Left lung (tissue), 10 donors: ENCODE measurements around the gene DLX5. TPM values are rescaled to one million over a fixed set of nuclear protein-coding genes. Genes with fewer than 3 reads are reported as not detected.

ENCODE experiments used
- ATAC-seq: fragments of 200-7000 bp; cut with Tn5 transposase; one replicate; pipeline ENCODE4 v1.9.1; 2020; ENCODE audit warnings: moderate library complexity
- DNase-seq, 4 donors: peaks; one replicate each; pipeline ENCODE4 v3.0.0-alpha.2; 2013 to 2020
- H3K27ac ChIP-seq, 2 donors: fragments of 200-600 bp; sonication (generic) in 1 of 2; one replicate each; pipeline versions ENCODE4 v1.5.0 to v1.8.0; 2020 to 2021
- H3K27me3 ChIP-seq, 2 donors: fragments of 200-600 bp; sonication (generic) in 1 of 2; one replicate each; pipeline versions ENCODE4 v1.5.0 to v1.8.0; 2020 to 2021
- H3K36me3 ChIP-seq, 2 donors: fragments of 200-600 bp; sonication (generic) in 1 of 2; one replicate each; pipeline versions ENCODE4 v1.5.0 to v1.8.0; 2020 to 2021
- H3K4me1 ChIP-seq, 2 donors: fragments of 200-600 bp; one replicate each; pipeline ENCODE4 v1.8.0; 2021
- H3K4me3 ChIP-seq, 2 donors: fragments of 200-600 bp; sonication (generic) in 1 of 2; one replicate each; pipeline versions ENCODE4 v1.5.0 to v1.8.0; 2020 to 2021; ENCODE audit warnings: mild to moderate bottlenecking in 1 of 2
- H3K9me3 ChIP-seq, 2 donors: fragments of 200-600 bp; sonication (generic) in 1 of 2; one replicate each; pipeline versions ENCODE4 v1.5.0 to v1.8.0; 2020 to 2021
- intact Hi-C, 2 donors: fragments of 100-400 bp; cut with DNase I; formaldehyde crosslinking; loops; one replicate each; pipeline versions ENCODE4 v1.11.2 to v1.14.2; 2022
- polyA plus RNA-seq, 6 donors: library from polyadenylated mRNA; unstranded; fragments of 120-200 nt; gene quantifications; one replicate each; pipeline ENCODE4 v1.2.1, GENCODE V29; 2013; ENCODE audit not compliant: insufficient read length in 6 of 6
- total RNA-seq, 2 donors: library from RNA; stranded (reverse); fragmentation: NEBNext Ultra II Directional; extraction: Animal tissue kit (Norgen Biotek cat#: 25700); gene quantifications; one replicate each; pipeline ENCODE4 v1.2.1, GENCODE V29; 2021
- TF ChIP-seq, protein P1 (sequence below), 2 donors: fragments of 200-600 bp; sonication (generic) in 1 of 2; IDR thresholded peaks; one replicate each; pipeline versions ENCODE4 v1.5.0 to v1.8.0; 2021; ENCODE audit warnings: antibody characterized with exemption in 2 of 2
- donor health status: DM: no; HTN: yes; CAD: no.
- donor health status: DM: no; HTN: no; CAD: no.

DLX5 gene
- total and polyA plus RNA-seq, 8 donors = 1.8 to 25.3 (median 15.6) TPM; not detected in 1

DNA sequence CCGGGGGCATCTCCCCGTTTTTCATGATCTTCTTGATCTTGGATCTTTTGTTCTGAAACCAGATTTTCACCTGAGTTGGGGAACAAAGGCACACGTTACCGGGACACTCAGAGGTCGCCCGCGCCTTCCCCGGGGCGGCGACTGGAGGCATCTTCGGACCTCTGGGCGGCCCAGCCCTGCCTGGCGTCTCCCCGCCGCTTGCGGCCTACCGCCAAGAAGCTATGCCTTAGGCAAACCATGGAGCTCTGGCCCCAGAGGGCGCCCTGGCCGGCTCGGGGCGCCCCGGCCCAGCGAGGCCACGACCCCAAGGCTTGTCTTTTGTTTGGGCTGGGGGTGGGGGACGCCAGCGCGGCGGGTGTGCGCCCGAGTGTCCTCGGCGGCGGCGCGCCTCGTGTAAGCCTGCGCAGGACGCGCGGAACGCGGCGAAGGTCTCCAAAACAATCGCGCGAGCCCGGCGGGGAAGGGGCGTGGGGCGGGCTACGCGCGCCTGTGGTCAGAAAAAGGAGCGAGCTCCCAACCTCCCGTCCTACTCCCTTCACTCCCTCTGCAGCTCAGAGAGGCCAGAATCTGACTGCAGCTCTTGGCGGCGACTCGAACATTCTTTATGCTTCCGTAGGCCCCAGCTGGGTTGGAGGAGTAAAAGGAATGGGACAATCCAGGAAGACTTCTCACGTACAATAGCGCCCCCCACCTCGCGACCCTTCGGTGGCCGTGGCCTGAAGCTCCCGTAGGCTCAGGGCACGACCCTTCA is 3.5 kb downstream of the DLX5 start:
- TF ChIP-seq, protein P1, sequence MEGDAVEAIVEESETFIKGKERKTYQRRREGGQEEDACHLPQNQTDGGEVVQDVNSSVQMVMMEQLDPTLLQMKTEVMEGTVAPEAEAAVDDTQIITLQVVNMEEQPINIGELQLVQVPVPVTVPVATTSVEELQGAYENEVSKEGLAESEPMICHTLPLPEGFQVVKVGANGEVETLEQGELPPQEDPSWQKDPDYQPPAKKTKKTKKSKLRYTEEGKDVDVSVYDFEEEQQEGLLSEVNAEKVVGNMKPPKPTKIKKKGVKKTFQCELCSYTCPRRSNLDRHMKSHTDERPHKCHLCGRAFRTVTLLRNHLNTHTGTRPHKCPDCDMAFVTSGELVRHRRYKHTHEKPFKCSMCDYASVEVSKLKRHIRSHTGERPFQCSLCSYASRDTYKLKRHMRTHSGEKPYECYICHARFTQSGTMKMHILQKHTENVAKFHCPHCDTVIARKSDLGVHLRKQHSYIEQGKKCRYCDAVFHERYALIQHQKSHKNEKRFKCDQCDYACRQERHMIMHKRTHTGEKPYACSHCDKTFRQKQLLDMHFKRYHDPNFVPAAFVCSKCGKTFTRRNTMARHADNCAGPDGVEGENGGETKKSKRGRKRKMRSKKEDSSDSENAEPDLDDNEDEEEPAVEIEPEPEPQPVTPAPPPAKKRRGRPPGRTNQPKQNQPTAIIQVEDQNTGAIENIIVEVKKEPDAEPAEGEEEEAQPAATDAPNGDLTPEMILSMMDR (IDR thresholded peaks at IDR 0.05) = no peak
- Histone ChIP-seq H3K27me3 (peaks cover 97 to 100% of the 10 kb centered on the region in 2 donors), H3K4me1 (peaks cover 0 to 10% of the 10 kb centered on the region in 2 donors), H3K9me3 (no peaks in the 10 kb centered on the region), H3K27ac (no peak overlapping the region), H3K36me3 (no peaks in the 10 kb centered on the region), H3K4me3 (no peak overlapping the region)
- intact Hi-C loops = loop anchor here in 1 of 2 donors (5.0 to 10.0 kb wide), 2 partner anchors 609 to 1106 kb away; no protein-coding TSS in a partner anchor
- no peak for ATAC-seq
- DNase-seq = peak in 1 of 4 donors; percentile 74

DNA sequence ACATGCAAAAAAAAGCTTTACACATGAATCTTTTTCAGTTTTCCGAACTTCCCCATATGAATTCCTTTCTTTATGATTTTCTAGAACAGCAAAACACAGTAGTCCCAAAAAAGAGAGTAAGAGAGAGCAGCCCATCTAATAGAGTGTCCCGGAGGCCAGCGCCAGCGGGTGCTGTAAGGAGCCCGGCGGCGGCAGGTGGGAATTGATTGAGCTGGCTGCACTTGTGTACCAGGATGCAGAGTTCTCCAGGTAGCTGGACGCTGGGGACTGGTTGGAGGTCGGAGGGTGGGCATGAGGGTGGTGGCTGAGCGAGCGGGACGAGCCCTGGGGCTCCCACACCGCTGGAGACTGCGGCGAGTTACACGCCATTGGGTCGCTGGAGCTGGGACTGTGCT is 4.0 kb downstream of the DLX5 start:
- Histone ChIP-seq H3K27ac (no peak overlapping the region), H3K36me3 (no peaks in the 10 kb centered on the region), H3K4me1 (peaks cover 0 to 10% of the 10 kb centered on the region in 2 donors), H3K27me3 (peaks cover 94 to 100% of the 10 kb centered on the region in 2 donors), H3K4me3 (no peak overlapping the region), H3K9me3 (no peaks in the 10 kb centered on the region)
- intact Hi-C loops = loop anchor here in 1 of 2 donors (5.0 to 10.0 kb wide), 2 partner anchors 608 to 1106 kb away; no protein-coding TSS in a partner anchor
- TF ChIP-seq, protein P1 (IDR thresholded peaks at IDR 0.05) = no peak
- DNase-seq (peak in 1 of 4 donors; percentile 50), ATAC-seq (no peak)

DNA sequence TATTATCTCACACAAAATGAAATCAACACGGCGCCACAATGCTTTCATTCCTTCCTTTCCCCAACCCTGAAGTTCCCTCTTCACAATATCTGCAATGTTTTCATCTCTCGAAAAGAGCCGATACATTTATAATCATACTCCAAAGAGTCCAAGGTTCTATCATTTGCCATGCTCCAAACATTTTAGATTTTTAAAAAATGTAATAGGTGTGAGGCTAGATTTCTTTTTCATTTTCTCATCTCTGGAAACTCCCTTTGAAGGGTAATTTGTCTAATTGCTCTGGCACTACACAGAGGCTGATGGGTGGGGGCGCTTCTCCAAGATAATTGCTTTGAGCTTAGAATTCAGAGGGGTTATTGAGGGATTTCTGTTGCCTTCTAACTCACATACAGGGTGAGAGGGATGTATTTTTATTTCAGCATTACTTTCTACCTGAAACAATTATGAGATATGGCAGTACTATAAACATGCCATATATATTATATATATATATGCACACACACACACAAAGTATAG is 4.9 kb downstream of the DLX5 start:
- Histone ChIP-seq H3K9me3 (no peaks in the 10 kb centered on the region), H3K27ac (no peak overlapping the region), H3K36me3 (no peaks in the 10 kb centered on the region), H3K27me3 (peaks cover 94 to 100% of the 10 kb centered on the region in 2 donors), H3K4me3 (no peak overlapping the region), H3K4me1 (peaks cover 0 to 10% of the 10 kb centered on the region in 2 donors)
- ATAC-seq (no peak), DNase-seq (no peak)
- TF ChIP-seq, protein P1 (IDR thresholded peaks at IDR 0.05) = no peak
- intact Hi-C loops = loop anchor here in 1 of 2 donors (5.0 to 10.0 kb wide), 2 partner anchors 607 to 1105 kb away; no protein-coding TSS in a partner anchor

DNA sequence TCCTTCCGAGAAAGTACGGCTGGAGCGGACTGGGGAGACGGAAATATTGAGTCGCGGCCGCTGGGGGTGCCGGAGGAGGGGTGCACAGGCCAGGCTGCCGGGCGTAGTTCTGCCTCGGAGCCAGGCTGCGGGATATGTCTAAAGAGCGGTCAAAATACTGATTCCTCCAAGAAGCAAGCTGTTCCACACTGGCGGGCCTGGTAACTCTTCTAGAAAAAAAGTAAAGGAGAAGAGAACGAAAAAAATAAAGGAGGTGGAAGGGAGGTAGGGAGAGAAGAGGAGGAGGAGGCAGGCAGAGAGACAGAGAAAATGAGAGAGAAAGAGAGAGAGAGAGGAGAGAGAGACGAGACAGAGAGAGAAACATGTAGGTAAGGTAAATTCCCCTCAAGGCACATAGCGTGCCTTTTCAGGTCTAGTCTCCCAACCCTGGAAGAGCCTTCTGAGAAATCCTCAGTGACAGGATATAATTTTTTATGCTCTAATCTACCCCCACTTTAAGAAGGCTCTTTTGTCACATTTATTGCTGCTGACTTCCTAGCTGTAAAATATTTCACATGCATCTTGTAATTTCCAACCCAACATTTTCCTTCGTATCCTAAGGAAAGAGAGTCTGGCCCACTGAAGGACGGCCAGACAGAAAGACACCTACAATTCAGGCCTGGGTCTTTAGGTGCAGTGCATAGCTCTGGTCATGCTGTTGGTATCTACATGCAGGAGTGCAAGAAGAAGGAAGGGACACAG is 5.7 kb downstream of the DLX5 start:
- H3K9me3 ChIP-seq = no peaks in the 10 kb centered on the region
- H3K4me1 ChIP-seq = peaks cover 0 to 3% of the 10 kb centered on the region in 2 donors
- no peak overlapping the region for H3K4me3 ChIP-seq
- H3K27me3 ChIP-seq = peaks cover 94 to 100% of the 10 kb centered on the region in 2 donors
- ATAC-seq = no peak
- H3K36me3 ChIP-seq = no peaks in the 10 kb centered on the region
- TF ChIP-seq, protein P1 (IDR thresholded peaks at IDR 0.05) = no peak
- intact Hi-C loops = no loop called here
- H3K27ac ChIP-seq = no peak overlapping the region
- peak in 1 of 4 donors; percentile 63 for DNase-seq
